ENCODE results near the gene CDH13. TPM values are rescaled to one million over a fixed set of nuclear protein-coding genes. Genes with fewer than 3 reads are reported as not detected.

Gene CDH13
- total and polyA plus RNA-seq, 2 donors (not counting 3 experiments of a cell fraction or from before 2014, with no cell fraction given): 96.6 to 124 TPM

DNA sequence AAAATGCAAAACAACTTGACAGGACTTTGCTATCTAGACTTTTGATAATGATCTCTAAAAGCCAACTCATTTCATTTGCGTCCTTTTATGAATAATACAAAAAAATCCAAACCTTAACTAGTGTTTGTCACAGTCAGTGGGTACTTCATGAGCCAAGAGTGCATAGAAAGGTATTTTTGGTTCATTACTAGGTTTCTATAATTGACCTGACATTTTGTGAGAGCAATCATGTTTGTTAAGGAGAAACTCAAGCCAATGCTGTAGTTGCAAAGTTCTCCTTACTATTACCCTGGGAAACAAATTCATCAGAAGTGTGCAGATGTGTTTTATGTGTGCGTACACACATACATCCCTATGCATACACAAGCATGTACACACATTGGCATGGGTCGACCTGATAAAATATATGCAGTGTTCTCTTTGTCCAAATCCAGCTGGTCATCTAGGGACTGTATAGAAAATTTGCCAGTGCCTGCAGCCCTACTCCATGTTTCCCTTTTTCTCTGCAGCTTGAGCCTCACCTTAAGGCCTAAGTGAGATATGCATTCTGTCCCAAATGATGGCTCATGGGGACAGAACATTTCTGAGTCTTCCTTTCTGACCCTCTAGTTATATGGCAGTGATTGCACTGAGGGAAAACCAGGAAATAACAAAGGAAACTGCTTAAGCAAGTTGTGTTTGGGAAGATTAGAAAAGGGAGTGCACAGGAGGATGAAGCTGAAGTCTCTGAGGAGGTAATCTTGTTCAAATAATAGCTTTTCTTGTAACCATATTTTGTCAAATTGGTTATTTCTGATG is 128.1 kb downstream of the CDH13 start:
- no TSS peak for BruUV-seq (replicated peaks)
- Histone ChIP-seq H3K4me1 (ENCODE audit: control insufficient read depth, extremely low read depth, insufficient read depth, low read length) (peaks cover 59% of the 10 kb centered on the region), H4K20me1 (replicated peaks; ENCODE audit: control insufficient read depth, extremely low read depth, insufficient read depth, low read length) (no peaks in the 10 kb centered on the region), H3K9me1 (replicated peaks; ENCODE audit: control insufficient read depth, extremely low read depth, insufficient read depth, low read length) (no peaks in the 10 kb centered on the region), H3K36me3 (ENCODE audit: control insufficient read depth in 2 of 2, extremely low read depth in 1 of 2, insufficient read depth in 2 of 2, low read length in 2 of 2) (no peaks in the 10 kb centered on the region), H3K27ac (ENCODE audit: insufficient read depth, low read depth, low read length) (peak overlapping the region; percentile 92), H2AFZ (ENCODE audit: low read depth, low read length) (no peak overlapping the region), H3K9me3 (replicated peaks; ENCODE audit: control insufficient read depth, insufficient read depth, low read length) (no peaks in the 10 kb centered on the region), H3K4me2 (ENCODE audit: insufficient read depth, low read length) (peak overlapping the region; percentile 10), H3K27me3 (ENCODE audit: control insufficient read depth in 2 of 2, insufficient read depth in 2 of 2, low read length in 2 of 2) (no peaks in the 10 kb centered on the region), H3K4me3 (replicated peaks in 1 of 3; ENCODE audit: insufficient read depth in 1 of 3, low read depth in 1 of 3, low read length in 3 of 3) (no peak overlapping the region), H3K9ac (replicated peaks; ENCODE audit: extremely low read depth, insufficient read depth, low read length) (no peak overlapping the region), H3K79me2 (ENCODE audit: control insufficient read depth, insufficient read depth, low read length) (no peaks in the 10 kb centered on the region)
- CTCF ChIA-PET: interaction anchor here (1.2 to 3.4 kb wide), 5 partner anchors 10 to 182 kb away, joined by 3 to 11 read pairs (median 5); no protein-coding TSS in a partner anchor
- dilution Hi-C loops (cut with MboI; ENCODE audit: extremely low pct_ligation_motif_present, low sequenced_read_pairs) (no loop called here), intact Hi-C loops (cut with micrococcal nuclease) (loop anchor here (1.0 to 2.0 kb wide), 3 partner anchors 126 to 460 kb away; no protein-coding TSS in a partner anchor)
- TF ChIP-seq POLR2A (IDR thresholded peaks at IDR 0.05; ENCODE audit: low read depth, low read length): no peak
- no peak for TF ChIP-seq FOS (IDR thresholded peaks at IDR 0.05; ENCODE audit: borderline replicate concordance, insufficient read depth, low read length)
- TF ChIP-seq MYC (IDR thresholded peaks at IDR 0.05; ENCODE audit: low read depth, low read length): no peak
- TF ChIP-seq JUN (IDR thresholded peaks at IDR 0.05; ENCODE audit: borderline replicate concordance, insufficient read depth, insufficient read length, low read depth): no peak
- TF ChIP-seq, protein P1, sequence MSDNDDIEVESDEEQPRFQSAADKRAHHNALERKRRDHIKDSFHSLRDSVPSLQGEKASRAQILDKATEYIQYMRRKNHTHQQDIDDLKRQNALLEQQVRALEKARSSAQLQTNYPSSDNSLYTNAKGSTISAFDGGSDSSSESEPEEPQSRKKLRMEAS (IDR thresholded peaks at IDR 0.05; ENCODE audit: insufficient read depth, insufficient read length): no peak
- no peak for TF ChIP-seq EZH2 (IDR thresholded peaks at IDR 0.05; ENCODE audit: borderline replicate concordance, low read depth, low read length, severe bottlenecking)
- TF ChIP-seq, protein P2, sequence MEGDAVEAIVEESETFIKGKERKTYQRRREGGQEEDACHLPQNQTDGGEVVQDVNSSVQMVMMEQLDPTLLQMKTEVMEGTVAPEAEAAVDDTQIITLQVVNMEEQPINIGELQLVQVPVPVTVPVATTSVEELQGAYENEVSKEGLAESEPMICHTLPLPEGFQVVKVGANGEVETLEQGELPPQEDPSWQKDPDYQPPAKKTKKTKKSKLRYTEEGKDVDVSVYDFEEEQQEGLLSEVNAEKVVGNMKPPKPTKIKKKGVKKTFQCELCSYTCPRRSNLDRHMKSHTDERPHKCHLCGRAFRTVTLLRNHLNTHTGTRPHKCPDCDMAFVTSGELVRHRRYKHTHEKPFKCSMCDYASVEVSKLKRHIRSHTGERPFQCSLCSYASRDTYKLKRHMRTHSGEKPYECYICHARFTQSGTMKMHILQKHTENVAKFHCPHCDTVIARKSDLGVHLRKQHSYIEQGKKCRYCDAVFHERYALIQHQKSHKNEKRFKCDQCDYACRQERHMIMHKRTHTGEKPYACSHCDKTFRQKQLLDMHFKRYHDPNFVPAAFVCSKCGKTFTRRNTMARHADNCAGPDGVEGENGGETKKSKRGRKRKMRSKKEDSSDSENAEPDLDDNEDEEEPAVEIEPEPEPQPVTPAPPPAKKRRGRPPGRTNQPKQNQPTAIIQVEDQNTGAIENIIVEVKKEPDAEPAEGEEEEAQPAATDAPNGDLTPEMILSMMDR (IDR thresholded peaks at IDR 0.05; ENCODE audit: extremely low read depth in 1 of 2, insufficient read depth in 1 of 2, low read depth in 1 of 2, low read length in 2 of 2): no peak
- no peak for TF ChIP-seq GATA2 (IDR thresholded peaks at IDR 0.05; ENCODE audit: insufficient read depth, insufficient read length, low read depth, low read length)
- TF ChIP-seq POLR2AphosphoS5 (IDR thresholded peaks at IDR 0.05; ENCODE audit: insufficient read depth, low read depth, low read length): no peak
- FAIRE-seq: peak; percentile 73
- DNase-seq (ENCODE audit: low read depth, low spot score): peak; percentile 58
- POLR2A ChIA-PET: no interaction called here

Measured in endothelial cell of umbilical vein (primary cell).